Brain microvascular endothelial cell (primary cell): ENCODE results near the gene CALHM5.
A peak's percentile ranks its signal among the peaks of the same experiment; 100 is the strongest.

Source experiments
- DNase-seq: peaks from one replicate; pipeline ENCODE4 v3.0.0-alpha.2; 2020
- H3K27ac ChIP-seq: fragments of 250-450 bp; sonication (Bioruptor Pico); 2 replicates; pipeline ENCODE4 v1.5.1; 2020; ENCODE audit warnings: mild to moderate bottlenecking, moderate library complexity
- H3K27me3 ChIP-seq: fragments of 250-450 bp; sonication (Bioruptor Pico); replicated peaks from 2 replicates; pipeline ENCODE4 v1.5.1; 2020; ENCODE audit warnings: mild to moderate bottlenecking
- H3K36me3 ChIP-seq: fragments of 250-450 bp; sonication (Bioruptor Pico); replicated peaks from 2 replicates; pipeline ENCODE4 v1.5.1; 2020; ENCODE audit warnings: mild to moderate bottlenecking
- H3K4me3 ChIP-seq: 2 replicates; pipeline ENCODE4 v1.5.1; 2011; ENCODE audit warnings: low read depth, mild to moderate bottlenecking, control low read depth, low read length, moderate library complexity
- in situ Hi-C: cut with HindIII; loops from 2 replicates; pipeline ENCODE4 v1.10.0; 2017; ENCODE audit warnings: low sequenced_read_pairs, low pct_ligation_motif_present
- TF ChIP-seq, protein P1 (sequence below): IDR thresholded peaks from 2 replicates; pipeline ENCODE4 v1.5.1; 2011; ENCODE audit warnings: low read depth, mild to moderate bottlenecking, moderate library complexity, low read length, control low read depth, inconsistent platforms; ENCODE audit errors: missing control alignments

Gene CALHM5

DNA sequence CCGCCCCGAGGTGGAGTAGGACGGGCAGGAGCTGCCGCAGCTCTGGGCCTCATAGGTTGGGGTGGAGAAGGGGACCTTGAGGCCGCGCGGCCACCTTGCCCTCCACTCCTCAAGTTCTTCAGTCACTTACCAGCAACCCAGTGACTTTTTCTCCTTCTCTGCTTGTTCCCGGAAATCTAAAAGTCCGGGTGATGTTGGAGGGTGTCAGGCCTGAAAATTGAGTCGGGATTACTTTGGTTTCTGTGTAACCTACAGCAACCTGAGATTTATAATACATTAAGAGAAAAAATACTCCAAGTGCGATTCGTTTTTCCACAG lies 60.2 kb downstream of the CALHM5 start:
- TF ChIP-seq, protein P1, sequence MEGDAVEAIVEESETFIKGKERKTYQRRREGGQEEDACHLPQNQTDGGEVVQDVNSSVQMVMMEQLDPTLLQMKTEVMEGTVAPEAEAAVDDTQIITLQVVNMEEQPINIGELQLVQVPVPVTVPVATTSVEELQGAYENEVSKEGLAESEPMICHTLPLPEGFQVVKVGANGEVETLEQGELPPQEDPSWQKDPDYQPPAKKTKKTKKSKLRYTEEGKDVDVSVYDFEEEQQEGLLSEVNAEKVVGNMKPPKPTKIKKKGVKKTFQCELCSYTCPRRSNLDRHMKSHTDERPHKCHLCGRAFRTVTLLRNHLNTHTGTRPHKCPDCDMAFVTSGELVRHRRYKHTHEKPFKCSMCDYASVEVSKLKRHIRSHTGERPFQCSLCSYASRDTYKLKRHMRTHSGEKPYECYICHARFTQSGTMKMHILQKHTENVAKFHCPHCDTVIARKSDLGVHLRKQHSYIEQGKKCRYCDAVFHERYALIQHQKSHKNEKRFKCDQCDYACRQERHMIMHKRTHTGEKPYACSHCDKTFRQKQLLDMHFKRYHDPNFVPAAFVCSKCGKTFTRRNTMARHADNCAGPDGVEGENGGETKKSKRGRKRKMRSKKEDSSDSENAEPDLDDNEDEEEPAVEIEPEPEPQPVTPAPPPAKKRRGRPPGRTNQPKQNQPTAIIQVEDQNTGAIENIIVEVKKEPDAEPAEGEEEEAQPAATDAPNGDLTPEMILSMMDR, result no peak
- Histone ChIP-seq H3K36me3 (peaks cover 2% of the 10 kb centered on the region), H3K27ac (peak overlapping the region; percentile 69), H3K4me3 (peak overlapping the region; percentile 97), H3K27me3 (no peaks in the 10 kb centered on the region)
- DNase-seq, result no peak
- in situ Hi-C loops, result no loop called here

DNA sequence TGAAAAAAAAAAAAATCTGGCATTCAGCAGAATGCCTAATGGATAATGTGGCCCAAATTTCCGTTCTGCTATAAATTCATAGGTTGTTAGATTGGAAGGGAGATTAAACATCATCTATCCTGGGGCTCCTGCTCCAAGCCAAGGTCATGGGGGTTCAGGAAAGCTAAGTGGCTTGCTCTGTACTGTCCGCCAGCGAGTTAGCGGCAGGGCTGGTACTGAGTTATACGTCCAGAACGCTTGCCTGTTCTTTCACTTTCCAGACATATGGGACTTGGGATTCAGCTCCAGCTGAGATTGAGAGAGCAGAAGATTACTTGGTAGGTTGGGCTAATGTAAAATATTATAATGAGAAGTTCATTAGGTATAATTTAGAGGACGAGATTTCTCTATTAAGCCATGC lies 60.7 kb downstream of the CALHM5 start:
- Histone ChIP-seq H3K4me3 (peak overlapping the region; percentile 97), H3K27me3 (no peaks in the 10 kb centered on the region), H3K27ac (peak overlapping the region; percentile 69), H3K36me3 (peaks cover 6% of the 10 kb centered on the region)
- TF ChIP-seq, protein P1, result no peak
- in situ Hi-C loops, result no loop called here
- peak; percentile 29 for DNase-seq
